HG02943 (cell line): ENCODE data around the gene OR12D3.
"Not testable (repeated sequence)": the region's sequence is repeated elsewhere in the genome, so short reads cannot be mapped to it uniquely, and the experiment has no call there.

Source experiments
- ATAC-seq: cut with Tn5 transposase; IDR thresholded peaks from one replicate; pipeline ENCODE4 v1.9.1; 2021; ENCODE audit warnings: mild to moderate bottlenecking, low read depth, moderate library complexity; ENCODE audit not compliant: unreplicated experiment

The OR12D3 gene

GRCh38 chr6:29375191-29375590 is at the start of gene OR12D3:
Gene OR12D3, minus strand, starts transcription at chr6:29375291. Its CDS starts 4 bp downstream, at chr6:29375287.
- no peak for ATAC-seq

GRCh38 chr6:29424575-29424974 is 49.5 kb upstream of the OR12D3 start:
- no peak for ATAC-seq

GRCh38 chr6:29424168-29424567 is 49.1 kb upstream of the OR12D3 start:
- ATAC-seq: no peak

- ATAC-seq: no peak
Measured at GRCh38 chr6:29419516-29419915, 44.4 kb upstream of the OR12D3 start.

GRCh38 chr6:29414588-29414987 is 39.5 kb upstream of the OR12D3 start, which contains the start of gene OR12D1:
Gene OR12D1, plus strand, starts transcription at chr6:29414928.
- ATAC-seq: no peak

GRCh38 chr6:29403801-29404200 is 28.7 kb upstream of the OR12D3 start:
- no peak for ATAC-seq

GRCh38 chr6:29399525-29399924 is 24.4 kb upstream of the OR12D3 start:
- ATAC-seq: no peak

- ATAC-seq: no peak
Measured at GRCh38 chr6:29395331-29395730, 20.2 kb upstream of the OR12D3 start, which contains the start of gene OR12D2. Gene OR12D2, plus strand, starts transcription at chr6:29395631. Its CDS starts 1,069 bp downstream, at chr6:29396700.

GRCh38 chr6:29388533-29388932 is 13.4 kb upstream of the OR12D3 start:
- ATAC-seq: no peak

GRCh38 chr6:29376003-29376402 is 912 bp upstream of the OR12D3 start:
- no peak for ATAC-seq

- no peak for ATAC-seq
Measured at GRCh38 chr6:29368765-29369164, 6.3 kb downstream of the OR12D3 start, which contains the start of gene OR5V1. Gene OR5V1, minus strand, starts transcription at chr6:29368865. Its CDS starts 12,670 bp downstream, at chr6:29356195.

GRCh38 chr6:29355603-29356002 is 19.5 kb downstream of the OR12D3 start:
- ATAC-seq: no peak

GRCh38 chr6:29354980-29355379 is 20.1 kb downstream of the OR12D3 start:
- ATAC-seq: no peak

GRCh38 chr6:29349348-29349747 is 25.7 kb downstream of the OR12D3 start:
- not testable (repeated sequence) for ATAC-seq

GRCh38 chr6:29345380-29345779 is 29.7 kb downstream of the OR12D3 start:
- no peak for ATAC-seq

- ATAC-seq: no peak
Measured at GRCh38 chr6:29336269-29336668, 38.8 kb downstream of the OR12D3 start.

- no peak for ATAC-seq
Measured at GRCh38 chr6:29332676-29333075, 42.4 kb downstream of the OR12D3 start.

- ATAC-seq: no peak
Measured at GRCh38 chr6:29325777-29326176, 49.3 kb downstream of the OR12D3 start.
